Endodermal cell (in vitro differentiated cells): ENCODE measurements around the gene MAST2. TPM values are rescaled to one million over a fixed set of nuclear protein-coding genes. Genes with fewer than 3 reads are reported as not detected.

ENCODE experiments used
- DNase-seq: peaks from one replicate; pipeline ENCODE4 v3.0.0-alpha.2; 2017
- H3K27ac ChIP-seq: 2 replicates; pipeline ENCODE4 v1.5.1; 2013; ENCODE audit warnings: mild to moderate bottlenecking, low read depth, low read length, moderate library complexity
- H3K27me3 ChIP-seq: 2 replicates; pipeline ENCODE4 v1.6.1; 2013; ENCODE audit warnings: mild to moderate bottlenecking, low read length, moderate library complexity; ENCODE audit not compliant: insufficient read depth, control insufficient read depth, poor library complexity, severe bottlenecking
- H3K36me3 ChIP-seq: 2 replicates; pipeline ENCODE4 v1.7.0; 2013; ENCODE audit warnings: mild to moderate bottlenecking, low read length, moderate library complexity; ENCODE audit not compliant: control insufficient read depth, insufficient read depth
- H3K4me1 ChIP-seq: one replicate; pipeline ENCODE4 v1.7.0; 2013; ENCODE audit warnings: low read length; ENCODE audit not compliant: control insufficient read depth, insufficient read depth
- H3K4me3 ChIP-seq: 2 replicates; pipeline ENCODE4 v1.5.1; 2013; ENCODE audit warnings: mild to moderate bottlenecking, low read length, moderate library complexity
- H3K9ac ChIP-seq: 2 replicates; pipeline ENCODE4 v1.6.1; 2013; ENCODE audit warnings: mild to moderate bottlenecking, low read length, moderate library complexity; ENCODE audit not compliant: poor library complexity, severe bottlenecking; ENCODE audit errors: extremely low read depth
- H3K9me3 ChIP-seq: 2 replicates; pipeline ENCODE4 v1.6.1; 2013; ENCODE audit warnings: mild to moderate bottlenecking, low read length, moderate library complexity; ENCODE audit not compliant: control insufficient read depth
- H3K27ac Mint-ChIP-seq: 2 replicates; pipeline ENCODE4 v1.8.0; 2020; ENCODE audit warnings: mixed read lengths
- H3K27me3 Mint-ChIP-seq: 2 replicates; pipeline ENCODE4 v1.8.0; 2021; ENCODE audit warnings: mild to moderate bottlenecking, mixed read lengths; ENCODE audit not compliant: insufficient read depth
- H3K36me3 Mint-ChIP-seq: 2 replicates; pipeline ENCODE4 v1.8.0; 2020; ENCODE audit warnings: low read depth, mixed read lengths
- H3K4me1 Mint-ChIP-seq: 2 replicates; pipeline ENCODE4 v1.8.0; 2020; ENCODE audit warnings: mixed read lengths
- H3K4me3 Mint-ChIP-seq: 2 replicates; pipeline ENCODE4 v1.8.0; 2020; ENCODE audit warnings: mild to moderate bottlenecking, moderate library complexity, mixed read lengths
- H3K9me3 Mint-ChIP-seq: 2 replicates; pipeline ENCODE4 v1.8.0; 2020; ENCODE audit warnings: mild to moderate bottlenecking, mixed read lengths
- CTCF ChIP-seq: fragments of 200-600 bp; sonication (generic); conservative IDR thresholded peaks from 2 replicates; pipeline ENCODE4 v1.5.0; 2021; ENCODE audit warnings: antibody characterized with exemption, mild to moderate bottlenecking
- WGBS, 2 experiments: methylation state at CpG; one replicate each; pipeline versions ENCODE4 v1.1.5 to v1.1.7; 2013; ENCODE audit warnings: missing lambda C conversion rate in 2 of 2, mixed read lengths in 1 of 2; ENCODE audit not compliant: insufficient coverage in 1 of 2, insufficient read length in 1 of 2; 5-methylcytosine and 5-hydroxymethylcytosine counted together
- total RNA-seq, 2 donors: library from RNA; stranded (reverse); fragmentation: NEBNext Ultra II Directional in 1 of 2; extraction: Animal tissue kit (Norgen Biotek cat#: 25700) in 1 of 2; gene quantifications; 2 replicates in 1 of 2; 3 replicates in 1 of 2; pipeline ENCODE4 v1.2.1, GENCODE V29; 2021

MAST2 gene
- total RNA-seq, 2 donors from 2014 or later, result 46.3 to 60.7 TPM

- no peak for TF ChIP-seq CTCF
- H3K27ac ChIP-seq, result no peak overlapping the region
- no peak overlapping the region for H3K9ac ChIP-seq
- H3K36me3 ChIP-seq, result peaks cover 38% of the 10 kb centered on the region
- H3K4me3 ChIP-seq, result no peak overlapping the region
- 96 to 99% methylated on average over 3 of the region's 3 CpGs for WGBS, 2 experiments
- no peaks in the 10 kb centered on the region for H3K27me3 Mint-ChIP-seq
- H3K4me1 Mint-ChIP-seq, result no peaks in the 10 kb centered on the region
- no peaks in the 10 kb centered on the region for H3K4me1 ChIP-seq
- DNase-seq, result no peak
- peaks cover 36% of the 10 kb centered on the region for H3K9me3 ChIP-seq
- H3K27ac Mint-ChIP-seq, result no peak overlapping the region
- H3K9me3 Mint-ChIP-seq, result peaks cover 19% of the 10 kb centered on the region
- H3K4me3 Mint-ChIP-seq, result no peak overlapping the region
- H3K27me3 ChIP-seq, result no peaks in the 10 kb centered on the region
- H3K36me3 Mint-ChIP-seq, result peaks cover 29% of the 10 kb centered on the region
Measured at GRCh38 chr1:45976623-45977022, 173.2 kb downstream of the MAST2 start.

- no peaks in the 10 kb centered on the region for H3K27me3 Mint-ChIP-seq
- H3K27ac Mint-ChIP-seq, result no peak overlapping the region
- H3K4me1 Mint-ChIP-seq, result no peaks in the 10 kb centered on the region
Measured at GRCh38 chr1:45979074-45979777, 175.8 kb downstream of the MAST2 start.

GRCh38 chr1:45979778-45980176, 176.4 kb downstream of the MAST2 start:
- H3K27ac ChIP-seq, result no peak overlapping the region
- Mint-ChIP-seq H3K4me3 (no peak overlapping the region), H3K27me3 (no peaks in the 10 kb centered on the region), H3K27ac (no peak overlapping the region), H3K9me3 (peaks cover 19% of the 10 kb centered on the region), H3K36me3 (peaks cover 29% of the 10 kb centered on the region), H3K4me1 (no peaks in the 10 kb centered on the region)
- no peaks in the 10 kb centered on the region for H3K4me1 ChIP-seq
- H3K27me3 ChIP-seq, result no peaks in the 10 kb centered on the region
- H3K9ac ChIP-seq, result no peak overlapping the region
- no peak overlapping the region for H3K4me3 ChIP-seq
- peaks cover 27% of the 10 kb centered on the region for H3K9me3 ChIP-seq
- peaks cover 25% of the 10 kb centered on the region for H3K36me3 ChIP-seq
- no peak for DNase-seq
- no peak for TF ChIP-seq CTCF
- 75 to 95% methylated on average over 3 to 5 of the region's 5 CpGs for WGBS, 2 experiments

More at GRCh38 chr1:45979074-45979777, 175.8 kb downstream of the MAST2 start:
- TF ChIP-seq CTCF, result no peak
- peaks cover 29% of the 10 kb centered on the region for H3K36me3 Mint-ChIP-seq
- Histone ChIP-seq H3K4me3 (no peak overlapping the region), H3K9me3 (peaks cover 27% of the 10 kb centered on the region), H3K27me3 (no peaks in the 10 kb centered on the region), H3K4me1 (no peaks in the 10 kb centered on the region), H3K9ac (no peak overlapping the region), H3K27ac (no peak overlapping the region), H3K36me3 (peaks cover 25% of the 10 kb centered on the region)
- H3K9me3 Mint-ChIP-seq, result peaks cover 19% of the 10 kb centered on the region
- H3K4me3 Mint-ChIP-seq, result no peak overlapping the region
- 90 to 100% methylated on average over 1 to 2 of the region's 2 CpGs for WGBS, 2 experiments
- DNase-seq, result no peak
